Measurements from ENCODE around the gene KIRREL3.

DNA sequence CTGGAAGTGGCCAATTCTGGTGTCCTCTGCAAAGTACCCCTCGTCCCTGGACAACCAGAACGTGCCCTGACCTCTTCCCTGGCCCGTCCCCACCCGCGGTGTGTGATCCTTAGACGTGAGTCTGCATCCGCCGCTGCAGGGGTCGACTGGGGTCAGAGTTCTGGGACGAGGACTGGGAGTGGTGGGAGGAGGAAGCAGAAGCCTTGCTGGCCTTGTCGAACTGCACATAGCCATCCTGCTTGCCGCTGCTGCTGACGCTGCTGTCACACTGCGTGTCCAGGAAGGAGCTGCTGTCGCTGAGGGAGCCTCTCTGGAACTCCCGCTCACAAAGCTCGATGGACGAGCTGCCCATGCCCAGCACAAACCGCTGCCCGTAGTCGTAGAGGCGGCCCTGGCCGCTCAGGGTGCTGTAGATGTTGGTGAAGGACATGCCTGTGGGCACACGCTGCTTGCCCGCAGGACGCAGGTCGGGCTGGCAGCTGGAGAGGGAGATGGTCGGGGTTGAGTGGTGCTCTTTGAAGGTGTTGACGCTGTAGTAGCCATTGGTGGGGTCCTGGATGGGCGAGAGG, 576.0 kb downstream of the KIRREL3 start:
- TF ChIP-seq SPI1 (IDR thresholded peaks at IDR 0.05; ENCODE audit: low read depth, low read length): no peak
- no peak for TF ChIP-seq POLR2A (IDR thresholded peaks at IDR 0.05; ENCODE audit: low read depth, low read length)
- no peak for TF ChIP-seq TAF1 (IDR thresholded peaks at IDR 0.05; ENCODE audit: low read depth, low read length)
- TF ChIP-seq POLR2AphosphoS5 (IDR thresholded peaks at IDR 0.05; ENCODE audit: low read depth, low read length): no peak
- no peak for TF ChIP-seq POU2F2 (IDR thresholded peaks at IDR 0.05; ENCODE audit: low read depth, low read length)
